ENCODE results near the gene MICU1.
"Not testable (repeated sequence)": the region's sequence is repeated elsewhere in the genome, so short reads cannot be mapped to it uniquely, and the experiment has no call there.

Gene MICU1

DNA sequence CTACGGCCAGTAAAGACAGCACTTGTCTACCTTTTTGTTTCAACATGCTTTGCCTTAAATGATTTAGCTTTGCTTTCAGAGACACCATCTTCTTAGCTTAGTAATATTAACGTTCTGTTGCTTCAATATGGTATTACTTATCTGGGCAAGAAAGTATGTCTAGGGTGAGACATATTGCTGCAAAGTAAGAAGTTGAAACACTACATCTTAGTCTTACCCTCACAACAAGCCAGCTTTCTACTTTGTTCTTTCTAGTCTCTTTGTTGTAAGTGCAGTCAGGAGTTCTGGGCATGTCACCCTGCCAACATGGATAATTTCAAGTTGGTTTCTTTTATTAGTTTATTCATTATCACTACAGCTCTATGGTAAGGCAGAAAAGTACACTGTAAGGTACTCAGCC lies 148.4 kb downstream of the MICU1 start:
- no peak for TF ChIP-seq CTCF (conservative IDR thresholded peaks at IDR 0.05; ENCODE audit: low read depth, low read length)
- Histone ChIP-seq H2AFZ (ENCODE audit: low read depth) (no peak overlapping the region), H4K20me1 (ENCODE audit: insufficient read depth) (no peaks in the 10 kb centered on the region), H3K4me2 (no peak overlapping the region), H3K9ac (no peak overlapping the region), H3K27ac (no peak overlapping the region), H3K79me2 (ENCODE audit: insufficient read depth, low read depth) (no peaks in the 10 kb centered on the region), H3K4me3 (IDR thresholded peaks at IDR 0.05; ENCODE audit: insufficient read depth, low read depth, low read length) (no peak overlapping the region), H3K4me1 (ENCODE audit: low read depth, poor library complexity, severe bottlenecking) (no peaks in the 10 kb centered on the region), H3K36me3 (ENCODE audit: insufficient read depth) (no peaks in the 10 kb centered on the region; the same call in 1 of the 2 replicates), H3K27me3 (ENCODE audit: insufficient read depth, low read depth) (no peaks in the 10 kb centered on the region)

DNA sequence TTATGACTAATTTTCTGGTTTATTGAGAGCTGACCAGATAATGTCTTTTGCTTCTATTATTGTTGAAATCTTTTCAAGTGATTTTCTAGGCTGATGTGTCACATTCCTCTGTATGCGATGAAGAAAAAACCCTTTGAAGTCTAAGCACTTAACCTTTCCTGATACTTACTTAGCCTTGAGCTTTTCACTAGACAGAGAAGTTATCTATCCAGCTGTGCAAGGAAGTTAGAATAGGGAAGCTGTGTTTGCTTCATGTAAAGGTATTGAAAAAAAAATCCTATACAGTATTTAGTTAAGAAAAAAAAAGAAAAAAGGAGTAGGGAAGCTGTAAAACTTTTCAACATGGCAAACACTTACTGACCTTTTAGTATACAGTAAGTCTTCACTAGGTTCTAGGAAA lies 153.6 kb downstream of the MICU1 start:
- TF ChIP-seq CTCF (conservative IDR thresholded peaks at IDR 0.05; ENCODE audit: low read depth, low read length), result no peak
- Histone ChIP-seq H3K27ac (no peak overlapping the region), H3K27me3 (ENCODE audit: insufficient read depth, low read depth) (no peaks in the 10 kb centered on the region), H4K20me1 (ENCODE audit: insufficient read depth) (no peaks in the 10 kb centered on the region), H3K4me1 (ENCODE audit: low read depth, poor library complexity, severe bottlenecking) (no peaks in the 10 kb centered on the region), H3K9ac (no peak overlapping the region), H3K79me2 (ENCODE audit: insufficient read depth, low read depth) (no peaks in the 10 kb centered on the region), H3K4me2 (no peak overlapping the region), H3K4me3 (IDR thresholded peaks at IDR 0.05; ENCODE audit: insufficient read depth, low read depth, low read length) (no peak overlapping the region), H3K36me3 (ENCODE audit: insufficient read depth) (no peaks in the 10 kb centered on the region; the same call in 1 of the 2 replicates), H2AFZ (ENCODE audit: low read depth) (no peak overlapping the region)

DNA sequence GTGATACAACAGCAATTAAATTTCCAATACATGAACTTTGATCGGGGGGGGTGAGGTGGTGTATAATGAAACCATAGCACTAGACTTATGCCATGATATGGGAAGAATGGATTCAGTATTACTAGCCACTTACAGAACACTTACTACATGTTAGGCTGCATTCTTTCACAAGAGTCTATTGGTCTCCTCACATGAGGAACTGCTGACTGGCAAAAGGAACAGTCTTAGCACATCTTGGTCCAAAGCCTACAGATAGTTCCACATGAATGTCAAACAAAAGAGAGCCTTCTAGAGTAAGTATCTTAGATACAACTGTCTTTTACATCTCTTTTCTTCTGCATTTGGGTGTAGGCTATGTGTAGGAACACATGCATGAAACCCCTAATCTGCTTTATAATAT lies 155.2 kb downstream of the MICU1 start:
- Histone ChIP-seq H3K4me2 (no peak overlapping the region), H3K27ac (no peak overlapping the region), H3K9ac (no peak overlapping the region), H3K4me1 (ENCODE audit: low read depth, poor library complexity, severe bottlenecking) (no peaks in the 10 kb centered on the region), H2AFZ (ENCODE audit: low read depth) (no peak overlapping the region), H3K4me3 (IDR thresholded peaks at IDR 0.05; ENCODE audit: insufficient read depth, low read depth, low read length) (no peak overlapping the region), H3K36me3 (ENCODE audit: insufficient read depth) (no peaks in the 10 kb centered on the region; the same call in 1 of the 2 replicates), H4K20me1 (ENCODE audit: insufficient read depth) (no peaks in the 10 kb centered on the region), H3K27me3 (ENCODE audit: insufficient read depth, low read depth) (no peaks in the 10 kb centered on the region), H3K79me2 (ENCODE audit: insufficient read depth, low read depth) (no peaks in the 10 kb centered on the region)
- TF ChIP-seq CTCF (conservative IDR thresholded peaks at IDR 0.05; ENCODE audit: low read depth, low read length), result no peak

DNA sequence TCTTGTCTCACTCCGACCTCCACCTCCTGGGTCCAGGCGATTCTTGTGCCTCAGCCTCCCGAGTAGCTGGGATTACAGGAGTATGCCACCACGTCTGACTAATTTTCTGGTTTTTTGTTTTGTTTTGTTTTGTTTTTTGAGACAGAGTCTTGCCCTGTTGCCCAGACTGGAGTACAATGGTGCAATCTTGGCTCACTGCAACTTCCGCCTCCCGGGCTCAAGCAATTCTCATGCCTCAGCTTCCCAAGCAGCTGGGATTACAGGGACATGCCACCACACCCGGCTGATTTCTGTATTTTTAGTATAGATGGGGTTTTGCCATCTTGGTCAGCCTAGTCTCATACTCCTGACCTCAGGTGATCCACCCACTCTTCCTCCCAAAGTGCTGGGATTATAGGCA lies 158.8 kb downstream of the MICU1 start:
- H3K27ac ChIP-seq; H3K9ac ChIP-seq; H3K4me3 ChIP-seq (IDR thresholded peaks at IDR 0.05; ENCODE audit: insufficient read depth, low read depth, low read length); H3K36me3 ChIP-seq (ENCODE audit: insufficient read depth); H3K27me3 ChIP-seq (ENCODE audit: insufficient read depth, low read depth); H2AFZ ChIP-seq (ENCODE audit: low read depth); H4K20me1 ChIP-seq (ENCODE audit: insufficient read depth); H3K4me2 ChIP-seq; H3K4me1 ChIP-seq (ENCODE audit: low read depth, poor library complexity, severe bottlenecking); H3K79me2 ChIP-seq (ENCODE audit: insufficient read depth, low read depth): not testable (repeated sequence)

- H3K27ac ChIP-seq, result no peak overlapping the region
- no peaks in the 10 kb centered on the region for H3K79me2 ChIP-seq (ENCODE audit: insufficient read depth, low read depth)
- H2AFZ ChIP-seq (ENCODE audit: low read depth), result no peak overlapping the region
- H3K4me1 ChIP-seq (ENCODE audit: low read depth, poor library complexity, severe bottlenecking), result no peaks in the 10 kb centered on the region
- no peak overlapping the region for H3K9ac ChIP-seq
- no peak overlapping the region for H3K4me3 ChIP-seq (IDR thresholded peaks at IDR 0.05; ENCODE audit: insufficient read depth, low read depth, low read length)
- no peak overlapping the region for H3K4me2 ChIP-seq
- no peaks in the 10 kb centered on the region for H3K27me3 ChIP-seq (ENCODE audit: insufficient read depth, low read depth)
- no peaks in the 10 kb centered on the region for H4K20me1 ChIP-seq (ENCODE audit: insufficient read depth)
- TF ChIP-seq CTCF (conservative IDR thresholded peaks at IDR 0.05; ENCODE audit: low read depth, low read length), result no peak
- H3K36me3 ChIP-seq (ENCODE audit: insufficient read depth), result no peaks in the 10 kb centered on the region
Observed at GRCh38 chr10:72466018-72466417, 159.9 kb downstream of the MICU1 start.

Data from KMS-11 (cell line).